Astrocyte (in vitro differentiated cells and primary cell): ENCODE data around the gene FKBP11. TPM values are rescaled to one million over a fixed set of nuclear protein-coding genes. Genes with fewer than 3 reads are reported as not detected.
A peak's percentile ranks its signal among the peaks of the same experiment; 100 is the strongest.

ENCODE experiments used
- DNase-seq: peaks from one replicate; pipeline ENCODE4 v3.0.0-alpha.2; 2010; ENCODE audit warnings: low read depth
- FAIRE-seq: peaks from 2 replicates; lab custom pipeline; 2011; peaks lifted over from hg19 to GRCh38; lab: Jason Lieb, UNC
- H2AFZ ChIP-seq: 2 replicates; pipeline ENCODE4 v1.6.0; 2012; ENCODE audit warnings: low read depth, low read length, inconsistent platforms
- H3K27ac ChIP-seq: 2 replicates; pipeline ENCODE4 v1.5.1; 2011; ENCODE audit warnings: low read depth, low read length, inconsistent platforms
- H3K27me3 ChIP-seq: 2 replicates; pipeline ENCODE4 v1.6.0; 2011; ENCODE audit warnings: low read length, inconsistent platforms; ENCODE audit not compliant: insufficient read depth
- H3K36me3 ChIP-seq: 2 replicates; pipeline ENCODE4 v1.5.1; 2011; ENCODE audit warnings: low read length, inconsistent platforms; ENCODE audit not compliant: insufficient read depth
- H3K4me1 ChIP-seq: 2 replicates; pipeline ENCODE4 v1.5.1; 2011; ENCODE audit warnings: low read length, inconsistent platforms; ENCODE audit not compliant: insufficient read depth
- H3K4me2 ChIP-seq: 2 replicates; pipeline ENCODE4 v1.6.0; 2012; ENCODE audit warnings: low read length, inconsistent platforms
- H3K4me3 ChIP-seq: 2 replicates; pipeline ENCODE4 v1.5.1; 2011; ENCODE audit warnings: low read depth, mild to moderate bottlenecking, low read length, inconsistent platforms; ENCODE audit not compliant: insufficient read depth
- H3K79me2 ChIP-seq: 2 replicates; pipeline ENCODE4 v1.6.0; 2012; ENCODE audit warnings: mild to moderate bottlenecking, low read length, inconsistent platforms; ENCODE audit not compliant: insufficient read depth
- H3K9ac ChIP-seq: 2 replicates; pipeline ENCODE4 v1.6.0; 2012; ENCODE audit warnings: mild to moderate bottlenecking, low read length, inconsistent platforms
- H3K9me3 ChIP-seq: 2 replicates; pipeline ENCODE4 v1.5.1; 2012; ENCODE audit warnings: low read depth, mild to moderate bottlenecking, low read length, inconsistent platforms; ENCODE audit not compliant: insufficient read depth
- H4K20me1 ChIP-seq: 2 replicates; pipeline ENCODE4 v1.6.0; 2012; ENCODE audit warnings: low read length, inconsistent platforms; ENCODE audit not compliant: insufficient read depth
- H3K27ac Mint-ChIP-seq: one replicate; pipeline ENCODE4 v1.8.0; 2021; ENCODE audit warnings: mild to moderate bottlenecking, mixed read lengths; ENCODE audit not compliant: unreplicated experiment
- H3K27me3 Mint-ChIP-seq: one replicate; pipeline ENCODE4 v1.8.0; 2021; ENCODE audit warnings: low read depth, mixed read lengths; ENCODE audit not compliant: unreplicated experiment
- H3K36me3 Mint-ChIP-seq: one replicate; pipeline ENCODE4 v1.8.0; 2021; ENCODE audit warnings: low read depth, mixed read lengths; ENCODE audit not compliant: unreplicated experiment
- H3K4me1 Mint-ChIP-seq: one replicate; pipeline ENCODE4 v1.8.0; 2021; ENCODE audit warnings: low read depth, mixed read lengths; ENCODE audit not compliant: unreplicated experiment
- H3K4me3 Mint-ChIP-seq: one replicate; pipeline ENCODE4 v1.8.0; 2021; ENCODE audit warnings: mild to moderate bottlenecking, moderate library complexity, mixed read lengths; ENCODE audit not compliant: unreplicated experiment
- H3K9me3 Mint-ChIP-seq: one replicate; pipeline ENCODE4 v1.8.0; 2021; ENCODE audit warnings: mild to moderate bottlenecking, mixed read lengths; ENCODE audit not compliant: unreplicated experiment
- CTCF ChIP-seq: IDR thresholded peaks from 2 replicates; pipeline ENCODE4 v1.5.1; 2011; ENCODE audit warnings: low read depth, mild to moderate bottlenecking, inconsistent platforms, low read length, moderate library complexity; ENCODE audit not compliant: insufficient read depth
- EZH2 ChIP-seq: IDR thresholded peaks from 2 replicates; pipeline ENCODE4 v1.6.1; 2012; ENCODE audit warnings: mild to moderate bottlenecking, low read length, inconsistent platforms; ENCODE audit not compliant: insufficient read depth
- total RNA-seq: library from RNA; stranded (reverse); gene quantifications from 2 replicates; pipeline ENCODE4 v1.2.1, GENCODE V29; 2021

FKBP11 gene
- total RNA-seq, 1 donor from 2014 or later = 51.2 TPM

- TF ChIP-seq EZH2 = no peak
- no peak for TF ChIP-seq CTCF
- no peak overlapping the region for H3K9ac ChIP-seq
- no peak overlapping the region for H3K4me3 Mint-ChIP-seq
- peaks cover 2% of the 10 kb centered on the region for H3K4me1 Mint-ChIP-seq
- H3K27me3 ChIP-seq = peaks cover 24% of the 10 kb centered on the region
- H3K4me3 ChIP-seq = no peak overlapping the region
- DNase-seq (no peak), FAIRE-seq (no peak)
- peaks cover under 1% of the 10 kb centered on the region for H4K20me1 ChIP-seq
- H2AFZ ChIP-seq = no peak overlapping the region
- no peaks in the 10 kb centered on the region for H3K36me3 Mint-ChIP-seq
- H3K4me1 ChIP-seq = peaks cover 5% of the 10 kb centered on the region
- peaks cover 17% of the 10 kb centered on the region for H3K27me3 Mint-ChIP-seq
- no peaks in the 10 kb centered on the region for H3K9me3 Mint-ChIP-seq
- H3K36me3 ChIP-seq = no peaks in the 10 kb centered on the region
- no peak overlapping the region for H3K4me2 ChIP-seq
- no peak overlapping the region for H3K27ac ChIP-seq
- H3K79me2 ChIP-seq = peaks cover 8% of the 10 kb centered on the region
- no peak overlapping the region for H3K27ac Mint-ChIP-seq
- no peaks in the 10 kb centered on the region for H3K9me3 ChIP-seq
Measured at GRCh38 chr12:48961331-48961730, 36.0 kb upstream of the FKBP11 start.

DNA sequence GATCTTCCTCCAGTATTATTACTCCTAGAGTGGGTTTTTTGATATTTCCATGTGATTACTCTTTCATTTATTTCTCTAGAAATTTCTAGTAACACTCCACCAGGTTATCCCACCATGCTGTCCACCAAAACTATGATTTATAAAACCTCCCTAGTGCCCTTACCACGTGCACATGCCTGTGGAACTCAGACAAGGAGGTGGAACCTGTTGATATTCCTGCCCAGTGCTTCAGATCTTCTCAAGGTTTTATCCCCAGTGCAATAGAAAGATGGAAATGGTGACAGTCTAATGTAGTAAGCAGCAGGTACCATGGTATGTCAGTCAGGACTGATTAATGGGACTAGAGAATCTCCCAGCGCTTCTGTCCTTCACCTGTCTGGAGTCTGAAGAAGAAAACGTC lies 35.5 kb upstream of the FKBP11 start:
- no peaks in the 10 kb centered on the region for H3K36me3 ChIP-seq
- no peaks in the 10 kb centered on the region for H3K9me3 ChIP-seq
- H3K79me2 ChIP-seq = peaks cover 13% of the 10 kb centered on the region
- no peak for TF ChIP-seq EZH2
- TF ChIP-seq CTCF = no peak
- no peak overlapping the region for H3K4me3 ChIP-seq
- peaks cover 20% of the 10 kb centered on the region for H3K27me3 ChIP-seq
- H3K4me1 Mint-ChIP-seq = peaks cover 2% of the 10 kb centered on the region
- no peak for FAIRE-seq
- H3K9ac ChIP-seq = no peak overlapping the region
- H3K9me3 Mint-ChIP-seq = no peaks in the 10 kb centered on the region
- H3K4me3 Mint-ChIP-seq = no peak overlapping the region
- no peak overlapping the region for H3K27ac Mint-ChIP-seq
- DNase-seq = no peak
- peaks cover 5% of the 10 kb centered on the region for H4K20me1 ChIP-seq
- H2AFZ ChIP-seq = no peak overlapping the region
- H3K4me2 ChIP-seq = no peak overlapping the region
- no peaks in the 10 kb centered on the region for H3K36me3 Mint-ChIP-seq
- peaks cover 7% of the 10 kb centered on the region for H3K4me1 ChIP-seq
- no peak overlapping the region for H3K27ac ChIP-seq
- peaks cover 12% of the 10 kb centered on the region for H3K27me3 Mint-ChIP-seq

- H3K79me2 ChIP-seq = peaks cover 41% of the 10 kb centered on the region
- peak overlapping the region; percentile 90 for H2AFZ ChIP-seq
- H3K9me3 Mint-ChIP-seq = no peaks in the 10 kb centered on the region
- peaks cover 3% of the 10 kb centered on the region for H3K27me3 ChIP-seq
- peak overlapping the region; percentile 68 for H3K27ac Mint-ChIP-seq
- peak overlapping the region; percentile 93 for H3K9ac ChIP-seq
- peaks cover 20% of the 10 kb centered on the region for H3K4me1 Mint-ChIP-seq
- TF ChIP-seq EZH2 = no peak
- no peak for TF ChIP-seq CTCF
- no peak overlapping the region for H3K27ac ChIP-seq
- H3K4me2 ChIP-seq = peak overlapping the region; percentile 93
- no peaks in the 10 kb centered on the region for H3K36me3 Mint-ChIP-seq
- peaks cover 5% of the 10 kb centered on the region for H3K36me3 ChIP-seq
- peak overlapping the region; percentile 88 for H3K4me3 ChIP-seq
- DNase-seq (no peak), FAIRE-seq (no peak)
- no peaks in the 10 kb centered on the region for H3K27me3 Mint-ChIP-seq
- peak overlapping the region; percentile 97 for H3K4me3 Mint-ChIP-seq
- peaks cover 33% of the 10 kb centered on the region for H4K20me1 ChIP-seq
- H3K9me3 ChIP-seq = no peaks in the 10 kb centered on the region
- H3K4me1 ChIP-seq = peaks cover 15% of the 10 kb centered on the region
Measured at GRCh38 chr12:48958049-48958388, 32.7 kb upstream of the FKBP11 start.
